GM18505 (cell line): Measurements from ENCODE around the gene SUFU.

Source experiments
- ATAC-seq: cut with Tn5 transposase; IDR thresholded peaks from one replicate; pipeline ENCODE4 v1.9.1; 2021; ENCODE audit not compliant: unreplicated experiment
- POLR2A ChIP-seq: IDR thresholded peaks from 4 replicates; pipeline ENCODE4 v1.6.1; 2011; ENCODE audit warnings: borderline replicate concordance; ENCODE audit not compliant: insufficient read depth, insufficient read length; ENCODE audit errors: extremely low read depth

SUFU gene

DNA sequence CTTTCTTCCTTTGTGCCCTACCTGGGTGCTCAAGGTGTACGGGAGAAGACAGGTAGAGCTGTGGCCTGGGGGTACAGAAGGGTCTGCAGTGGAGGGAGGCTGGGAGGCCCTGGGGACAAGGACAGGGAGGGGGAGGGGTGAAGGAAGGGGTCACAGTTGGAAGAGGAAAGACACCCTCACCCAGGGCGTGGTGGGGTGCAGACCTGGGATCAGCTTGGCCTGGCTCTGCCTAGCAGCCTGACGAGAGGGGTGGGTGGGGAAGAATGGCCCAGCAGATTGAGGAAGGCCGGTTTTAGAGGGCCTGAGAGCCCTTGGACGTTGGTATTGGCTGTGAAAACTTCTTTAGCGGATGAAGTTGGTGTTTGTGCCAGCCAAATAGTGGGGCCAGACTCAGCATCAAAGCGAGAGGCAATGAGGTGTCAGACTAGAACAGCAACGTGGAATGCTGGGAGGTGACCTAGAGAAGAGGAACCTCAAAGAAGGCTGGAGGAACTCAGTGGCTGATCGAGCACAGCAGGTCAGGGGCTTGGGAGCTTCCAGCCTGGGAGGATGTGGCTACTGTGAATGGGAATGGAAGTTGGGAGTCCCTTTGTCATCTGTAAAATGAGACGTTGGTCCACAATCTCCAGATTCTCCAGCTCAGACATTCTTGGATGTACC is 122.4 kb downstream of the SUFU start:
- no peak for ATAC-seq
- TF ChIP-seq POLR2A, result no peak

DNA sequence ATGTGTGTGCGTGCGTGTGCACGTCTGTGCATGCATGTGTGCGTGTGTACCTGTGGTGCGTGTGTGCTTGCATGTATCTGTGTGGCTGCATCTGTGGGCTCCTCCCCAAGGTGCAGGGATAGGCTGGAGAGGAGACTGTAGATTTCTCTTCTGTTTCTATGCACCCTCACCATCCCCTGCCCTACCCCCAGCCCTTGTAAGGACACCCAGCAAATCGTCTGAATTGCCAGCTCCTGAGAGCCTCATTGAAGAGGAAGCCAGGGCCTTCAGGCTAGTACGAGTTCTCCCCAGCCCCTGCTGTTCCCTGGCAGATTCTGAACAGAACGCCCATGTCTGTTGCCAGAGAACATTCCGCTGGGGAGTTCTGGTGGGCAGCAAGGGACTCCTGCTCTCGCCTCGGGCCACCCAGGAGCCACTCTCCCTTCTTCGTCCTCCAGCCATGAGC is 123.5 kb downstream of the SUFU start:
- no peak for ATAC-seq
- TF ChIP-seq POLR2A, result no peak

DNA sequence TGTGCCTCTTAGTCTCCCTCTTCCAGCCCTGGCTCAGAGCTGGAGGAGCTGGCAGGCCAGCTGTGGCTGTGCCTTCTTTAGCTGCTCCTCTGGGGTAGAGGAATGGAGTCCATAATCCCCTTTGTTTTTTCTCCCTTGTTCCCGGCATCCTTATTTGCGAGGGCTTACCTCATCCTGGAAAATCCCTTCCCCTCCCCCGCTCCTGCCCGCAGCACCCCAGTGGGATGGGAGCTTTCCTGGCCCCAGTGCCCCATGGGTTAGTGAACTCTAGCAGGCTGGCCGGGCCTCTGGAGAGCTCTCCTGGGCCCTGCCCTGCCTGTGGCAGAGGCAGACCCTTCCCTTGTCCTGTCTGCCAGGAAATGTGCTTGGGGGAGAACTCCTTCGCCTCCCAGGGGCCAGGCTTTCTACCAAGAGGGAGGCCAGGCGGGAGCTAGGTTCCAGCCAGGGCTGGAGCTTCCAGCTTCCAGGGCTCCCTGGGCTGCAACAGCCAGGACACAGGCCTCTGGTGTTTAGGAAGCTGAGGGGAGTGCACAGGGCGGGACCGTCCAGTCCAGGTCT is 124.0 kb downstream of the SUFU start:
- TF ChIP-seq POLR2A, result no peak
- no peak for ATAC-seq

DNA sequence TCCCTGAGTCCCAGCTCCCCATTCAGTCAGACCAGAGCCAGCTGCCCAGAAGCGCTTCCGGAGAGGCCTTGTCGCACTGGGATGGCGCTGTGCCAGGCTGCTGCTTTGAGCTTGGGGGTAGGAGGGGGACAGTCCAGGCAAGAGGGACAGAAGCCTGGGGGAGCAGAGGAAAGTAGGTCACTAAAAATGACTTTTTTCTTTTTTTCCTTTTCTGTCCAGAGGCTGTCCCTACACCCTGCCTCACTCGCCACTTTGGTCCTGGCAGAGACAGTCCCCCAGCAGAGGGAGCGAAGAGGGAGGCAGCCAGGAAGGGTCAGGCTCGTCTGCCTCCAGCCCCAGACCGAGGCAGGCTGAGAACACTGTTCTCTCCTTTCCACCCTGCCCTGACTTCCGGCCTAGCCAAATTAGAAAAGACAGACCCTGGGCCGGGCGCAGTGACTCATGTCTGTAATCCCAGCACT is 124.7 kb downstream of the SUFU start:
- TF ChIP-seq POLR2A, result no peak
- ATAC-seq, result no peak

DNA sequence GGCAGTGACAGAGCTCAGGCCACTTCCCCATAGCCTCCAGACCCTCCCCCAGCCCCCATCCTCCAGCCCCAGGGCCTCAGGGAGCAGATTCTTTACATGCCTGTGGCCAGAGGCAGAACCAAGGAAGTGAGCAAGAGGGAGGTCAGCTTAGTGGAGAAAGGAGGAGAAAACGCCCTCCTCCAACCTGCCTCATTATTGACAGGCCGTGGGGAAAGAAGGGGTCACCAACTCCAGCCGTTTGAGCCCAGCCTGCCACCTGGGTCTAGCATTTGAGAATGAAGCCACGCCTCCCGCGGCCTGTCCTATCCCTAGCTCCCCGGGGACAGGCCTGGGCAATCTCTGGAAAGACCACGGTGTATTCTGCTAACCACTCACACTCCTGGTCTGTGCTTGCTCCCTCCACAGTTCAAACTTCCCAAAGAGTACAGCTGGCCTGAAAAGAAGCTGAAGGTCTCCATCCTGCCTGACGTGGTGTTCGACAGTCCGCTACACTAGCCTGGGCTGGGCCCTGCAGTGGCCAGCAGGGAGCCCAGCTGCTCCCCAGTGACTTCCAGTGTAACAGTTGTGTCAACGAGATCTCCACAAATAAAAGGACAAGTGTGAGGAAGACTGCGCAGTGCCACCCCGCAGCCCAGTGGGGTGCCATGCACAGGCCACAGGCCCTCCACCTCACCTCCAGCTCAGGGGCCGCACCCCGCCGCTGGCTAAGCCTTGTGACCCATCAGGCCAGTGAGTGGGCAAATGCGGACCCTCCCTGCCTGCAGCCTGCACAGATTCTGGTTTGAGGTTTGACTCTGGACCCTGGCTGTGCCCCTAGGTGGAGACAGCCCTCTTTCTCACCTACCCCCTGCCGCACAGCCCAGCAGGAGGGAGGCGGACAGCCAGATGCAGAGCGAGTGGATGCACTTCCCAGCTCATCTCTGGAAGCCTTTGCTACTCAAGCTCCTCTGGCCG is 126.2 kb downstream of the SUFU start:
- TF ChIP-seq POLR2A, result no peak
- no peak for ATAC-seq

DNA sequence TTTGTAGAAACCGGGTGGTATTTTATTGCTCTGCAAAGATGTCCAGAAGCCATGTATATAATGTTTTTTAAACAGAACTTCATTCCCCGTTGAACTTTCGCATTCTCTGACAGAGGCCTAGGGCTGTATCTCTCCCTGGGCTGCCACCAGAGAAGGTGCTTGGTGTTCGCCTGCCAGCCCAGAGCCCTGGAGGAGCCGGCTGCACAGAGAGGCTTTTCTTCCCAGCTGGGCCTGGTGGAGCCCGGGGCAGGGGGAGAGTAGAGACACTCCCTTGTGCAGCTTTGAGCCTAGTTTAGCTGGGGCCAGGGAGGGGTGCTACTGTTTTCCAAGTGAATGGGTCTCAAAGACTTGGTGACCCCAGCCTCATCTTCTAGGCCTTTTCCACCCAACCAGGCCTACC is 126.9 kb downstream of the SUFU start:
- no peak for TF ChIP-seq POLR2A
- ATAC-seq, result no peak

DNA sequence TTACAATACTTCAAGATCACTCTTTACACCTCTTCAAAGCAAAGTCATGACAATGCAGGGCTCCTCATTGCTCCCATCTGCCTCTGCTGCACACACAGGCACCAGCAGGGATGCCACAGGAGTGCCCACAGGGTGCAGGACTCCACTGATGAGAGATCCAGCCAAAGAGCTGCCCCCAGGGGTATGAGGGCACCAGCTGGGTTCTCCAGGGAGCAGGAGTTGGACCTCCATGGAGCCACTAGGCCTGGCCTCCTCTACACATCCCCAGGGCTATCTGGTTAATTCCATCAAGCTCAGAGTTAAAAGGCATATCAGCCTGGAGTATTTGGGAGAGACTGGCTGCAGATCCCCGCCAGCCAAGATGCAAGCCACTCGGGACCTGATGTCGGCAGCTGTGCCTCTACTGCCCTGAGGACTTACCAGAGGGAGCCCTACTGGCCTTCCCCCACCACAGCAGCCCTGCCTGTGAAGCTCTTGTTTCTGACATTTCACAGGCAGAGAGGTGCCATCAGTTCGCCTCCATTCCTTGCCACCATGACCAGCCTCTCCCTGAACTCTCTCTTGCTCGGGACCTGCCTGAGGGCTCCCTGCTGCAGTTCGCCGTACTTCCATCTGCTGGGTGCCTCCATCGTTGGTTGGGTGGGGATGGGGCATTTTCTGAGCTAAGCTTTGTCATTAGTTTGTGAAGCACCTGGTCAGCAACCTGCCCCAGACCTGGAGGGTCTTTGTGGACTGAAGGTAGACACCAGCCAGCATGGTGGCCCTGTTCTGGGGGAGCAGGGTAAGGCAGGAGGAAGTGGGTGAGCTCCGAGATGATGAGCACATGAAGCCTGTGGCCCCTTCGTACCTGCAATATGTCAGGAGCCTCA is 128.0 kb downstream of the SUFU start:
- no peak for TF ChIP-seq POLR2A
- no peak for ATAC-seq

DNA sequence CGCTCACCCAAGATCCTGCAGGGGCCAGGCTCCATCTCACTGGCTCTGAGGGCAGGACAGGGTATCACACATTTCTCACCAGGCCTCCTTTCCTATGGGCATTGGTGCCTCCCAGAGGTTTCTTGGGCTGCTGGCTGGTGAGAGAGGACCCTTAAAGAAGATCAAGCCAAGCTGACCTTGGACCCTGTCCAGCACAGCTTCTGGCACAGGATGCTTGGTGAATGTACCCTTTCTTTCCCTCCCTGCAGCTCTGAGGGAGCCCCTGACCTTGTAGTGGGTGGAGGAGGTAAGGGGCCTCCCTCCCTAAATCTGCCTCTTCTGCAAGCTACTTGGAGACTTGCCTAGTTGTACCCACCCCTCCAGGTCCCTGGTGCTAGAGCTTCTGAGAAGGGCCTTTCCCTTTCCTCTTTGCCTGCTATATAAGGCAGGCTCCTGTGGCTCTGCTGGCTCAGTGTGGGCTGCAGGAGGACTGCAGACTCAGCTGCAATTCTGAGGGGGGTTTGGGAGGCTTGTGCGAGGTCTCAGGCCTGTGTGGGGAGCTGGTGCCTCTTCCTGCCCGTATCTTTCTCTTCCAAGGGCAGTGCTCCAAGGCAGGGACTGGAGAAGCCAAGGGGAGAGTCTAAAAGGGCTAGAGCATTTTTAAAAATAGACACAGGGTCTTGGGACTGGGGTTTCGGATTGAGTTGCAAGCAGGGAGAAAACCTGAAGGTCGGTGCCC is 128.8 kb downstream of the SUFU start:
- TF ChIP-seq POLR2A, result no peak
- ATAC-seq, result no peak

DNA sequence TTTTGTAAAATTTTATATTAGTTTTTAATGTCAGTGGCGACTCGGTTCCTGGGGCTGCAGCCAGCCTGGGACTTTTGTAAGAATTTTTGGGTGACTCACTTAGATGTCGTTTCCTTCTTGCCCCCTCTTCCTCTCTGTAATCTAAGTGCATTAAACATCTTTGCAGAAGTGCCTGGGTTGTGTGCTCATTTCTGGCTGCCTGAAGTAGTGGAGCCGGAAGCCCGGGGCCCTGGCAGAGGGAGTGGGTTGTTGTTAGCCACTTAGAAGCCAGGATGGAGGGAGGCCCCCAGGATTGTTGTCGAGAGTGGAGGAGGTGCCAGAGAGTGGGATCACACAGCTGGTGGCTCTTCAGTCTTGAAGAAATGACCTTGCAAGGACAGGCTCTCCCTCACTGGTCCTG is 129.5 kb downstream of the SUFU start:
- TF ChIP-seq POLR2A, result no peak
- no peak for ATAC-seq

DNA sequence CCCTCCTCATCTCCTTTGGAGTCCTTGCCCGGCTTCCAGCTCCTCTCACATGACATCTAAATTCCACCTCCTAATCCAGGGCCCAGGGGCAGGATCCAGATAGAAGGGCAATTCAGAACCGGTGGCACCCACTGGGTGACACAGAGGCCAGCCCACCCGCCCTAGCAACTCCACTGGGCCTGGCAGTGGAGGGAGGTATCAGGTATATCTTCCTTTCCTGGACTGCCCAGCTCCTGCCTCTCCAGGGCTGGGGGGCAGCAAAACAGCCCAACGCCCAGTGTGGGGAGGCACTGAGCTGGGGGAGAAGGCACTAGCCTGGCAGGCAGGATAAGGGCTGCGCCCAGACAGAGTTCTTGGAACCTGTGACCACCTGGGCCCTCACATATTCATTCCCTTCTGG is 130.1 kb downstream of the SUFU start:
- no peak for TF ChIP-seq POLR2A
- no peak for ATAC-seq

DNA sequence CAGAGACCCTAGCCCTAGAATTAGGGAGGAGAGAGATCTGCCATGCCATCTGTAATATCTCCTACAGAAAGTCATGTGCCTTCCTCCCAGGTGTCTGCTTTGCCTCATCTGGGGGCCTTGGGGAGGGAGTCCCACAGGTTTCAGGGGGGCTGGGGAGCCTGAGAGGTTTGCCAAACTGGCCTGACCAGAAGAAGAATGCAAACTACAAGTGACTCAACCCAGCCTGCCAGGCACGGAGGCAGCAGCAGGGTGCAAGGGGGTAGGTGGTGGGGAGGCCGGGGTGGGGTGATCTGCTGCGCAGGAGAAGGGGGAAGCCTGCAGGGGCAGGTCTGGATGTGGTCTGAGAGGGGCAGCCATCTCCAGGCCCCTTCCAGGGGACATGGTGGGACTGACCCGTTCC is 130.9 kb downstream of the SUFU start:
- no peak for TF ChIP-seq POLR2A
- ATAC-seq, result no peak

DNA sequence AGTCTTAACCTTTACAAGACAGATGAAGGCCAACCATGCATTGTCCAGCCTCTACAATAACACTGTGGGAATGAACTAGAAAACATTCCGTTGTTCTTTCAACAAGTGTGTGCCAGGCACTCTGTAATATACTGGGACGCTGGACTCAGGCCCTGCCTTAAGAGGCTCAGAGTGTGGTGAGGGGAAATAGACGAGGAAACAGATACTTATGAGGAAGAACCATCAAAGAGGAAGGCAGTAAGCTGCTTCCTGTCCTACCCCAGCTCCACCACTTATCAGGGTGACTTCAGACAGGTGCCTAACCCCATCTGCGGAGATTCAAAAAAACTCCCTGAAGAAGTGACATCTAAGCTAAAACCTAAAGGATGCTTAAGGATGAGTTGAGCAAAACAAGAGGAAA is 131.6 kb downstream of the SUFU start:
- no peak for ATAC-seq
- TF ChIP-seq POLR2A, result no peak
